Thyroid gland (tissue), 4 donors: Measurements from ENCODE around the gene DTNB.

ENCODE experiments used
- POLR2A ChIP-seq, 2 donors: fragments of 450-650 bp; IDR thresholded peaks; one replicate each; pipeline ENCODE4 v1.6.1; 2017; ENCODE audit warnings: antibody characterized with exemption in 2 of 2, mild to moderate bottlenecking in 2 of 2, moderate library complexity in 1 of 2
- TF ChIP-seq, protein P1 (sequence below), 6 experiments: fragments of 200-600 bp in 3 of 6; fragments of 450-650 bp in 3 of 6; sonication (generic) in 3 of 6; IDR thresholded peaks; one replicate each; pipeline ENCODE4 v1.5.1; 2016 to 2019; ENCODE audit warnings: antibody characterized with exemption in 6 of 6, mild to moderate bottlenecking in 2 of 6, inconsistent platforms in 1 of 6, moderate library complexity in 1 of 6

DNA sequence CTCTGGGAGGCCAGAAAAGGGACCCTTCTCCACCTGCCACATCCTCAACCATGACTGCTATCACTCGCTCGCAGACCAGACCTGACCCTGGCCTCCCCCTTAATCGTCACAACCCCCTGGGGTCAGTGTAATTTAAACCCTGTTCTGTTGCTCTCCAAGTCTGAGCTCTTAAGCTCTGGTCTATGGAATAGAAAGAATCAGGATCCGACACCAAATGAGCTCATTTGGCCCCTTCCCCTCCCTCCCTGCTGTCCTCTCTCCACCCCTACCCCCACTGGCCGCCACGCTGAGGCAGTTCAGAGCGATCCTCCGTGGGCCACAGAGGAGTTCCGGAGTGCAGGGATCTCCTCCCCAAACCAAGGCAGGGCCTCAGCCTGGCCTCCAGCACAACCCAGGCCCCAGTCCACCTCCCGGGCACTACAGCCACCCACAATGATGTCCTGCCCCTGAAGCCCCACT lies 337.0 kb downstream of the DTNB start:
- TF ChIP-seq, protein P1, sequence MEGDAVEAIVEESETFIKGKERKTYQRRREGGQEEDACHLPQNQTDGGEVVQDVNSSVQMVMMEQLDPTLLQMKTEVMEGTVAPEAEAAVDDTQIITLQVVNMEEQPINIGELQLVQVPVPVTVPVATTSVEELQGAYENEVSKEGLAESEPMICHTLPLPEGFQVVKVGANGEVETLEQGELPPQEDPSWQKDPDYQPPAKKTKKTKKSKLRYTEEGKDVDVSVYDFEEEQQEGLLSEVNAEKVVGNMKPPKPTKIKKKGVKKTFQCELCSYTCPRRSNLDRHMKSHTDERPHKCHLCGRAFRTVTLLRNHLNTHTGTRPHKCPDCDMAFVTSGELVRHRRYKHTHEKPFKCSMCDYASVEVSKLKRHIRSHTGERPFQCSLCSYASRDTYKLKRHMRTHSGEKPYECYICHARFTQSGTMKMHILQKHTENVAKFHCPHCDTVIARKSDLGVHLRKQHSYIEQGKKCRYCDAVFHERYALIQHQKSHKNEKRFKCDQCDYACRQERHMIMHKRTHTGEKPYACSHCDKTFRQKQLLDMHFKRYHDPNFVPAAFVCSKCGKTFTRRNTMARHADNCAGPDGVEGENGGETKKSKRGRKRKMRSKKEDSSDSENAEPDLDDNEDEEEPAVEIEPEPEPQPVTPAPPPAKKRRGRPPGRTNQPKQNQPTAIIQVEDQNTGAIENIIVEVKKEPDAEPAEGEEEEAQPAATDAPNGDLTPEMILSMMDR (IDR thresholded peaks at IDR 0.05), result no peak
- TF ChIP-seq POLR2A (IDR thresholded peaks at IDR 0.05), result no peak
